Endodermal cell (in vitro differentiated cells): Measurements from ENCODE around the gene SKOR1. TPM values are rescaled to one million over a fixed set of nuclear protein-coding genes. Genes with fewer than 3 reads are reported as not detected.

Experiments
- DNase-seq: peaks from one replicate; pipeline ENCODE4 v3.0.0-alpha.2; 2017
- H3K27ac ChIP-seq: 2 replicates; pipeline ENCODE4 v1.5.1; 2013; ENCODE audit warnings: mild to moderate bottlenecking, low read depth, low read length, moderate library complexity
- H3K27me3 ChIP-seq: 2 replicates; pipeline ENCODE4 v1.6.1; 2013; ENCODE audit warnings: mild to moderate bottlenecking, low read length, moderate library complexity; ENCODE audit not compliant: insufficient read depth, control insufficient read depth, poor library complexity, severe bottlenecking
- H3K36me3 ChIP-seq: 2 replicates; pipeline ENCODE4 v1.7.0; 2013; ENCODE audit warnings: mild to moderate bottlenecking, low read length, moderate library complexity; ENCODE audit not compliant: control insufficient read depth, insufficient read depth
- H3K4me1 ChIP-seq: one replicate; pipeline ENCODE4 v1.7.0; 2013; ENCODE audit warnings: low read length; ENCODE audit not compliant: control insufficient read depth, insufficient read depth
- H3K4me3 ChIP-seq: 2 replicates; pipeline ENCODE4 v1.5.1; 2013; ENCODE audit warnings: mild to moderate bottlenecking, low read length, moderate library complexity
- H3K9ac ChIP-seq: 2 replicates; pipeline ENCODE4 v1.6.1; 2013; ENCODE audit warnings: mild to moderate bottlenecking, low read length, moderate library complexity; ENCODE audit not compliant: poor library complexity, severe bottlenecking; ENCODE audit errors: extremely low read depth
- H3K9me3 ChIP-seq: 2 replicates; pipeline ENCODE4 v1.6.1; 2013; ENCODE audit warnings: mild to moderate bottlenecking, low read length, moderate library complexity; ENCODE audit not compliant: control insufficient read depth
- H3K27ac Mint-ChIP-seq: 2 replicates; pipeline ENCODE4 v1.8.0; 2020; ENCODE audit warnings: mixed read lengths
- H3K27me3 Mint-ChIP-seq: 2 replicates; pipeline ENCODE4 v1.8.0; 2021; ENCODE audit warnings: mild to moderate bottlenecking, mixed read lengths; ENCODE audit not compliant: insufficient read depth
- H3K36me3 Mint-ChIP-seq: 2 replicates; pipeline ENCODE4 v1.8.0; 2020; ENCODE audit warnings: low read depth, mixed read lengths
- H3K4me1 Mint-ChIP-seq: 2 replicates; pipeline ENCODE4 v1.8.0; 2020; ENCODE audit warnings: mixed read lengths
- H3K4me3 Mint-ChIP-seq: 2 replicates; pipeline ENCODE4 v1.8.0; 2020; ENCODE audit warnings: mild to moderate bottlenecking, moderate library complexity, mixed read lengths
- H3K9me3 Mint-ChIP-seq: 2 replicates; pipeline ENCODE4 v1.8.0; 2020; ENCODE audit warnings: mild to moderate bottlenecking, mixed read lengths
- WGBS, 2 experiments: methylation state at CpG; one replicate each; pipeline versions ENCODE4 v1.1.5 to v1.1.7; 2013; ENCODE audit warnings: missing lambda C conversion rate in 2 of 2, mixed read lengths in 1 of 2; ENCODE audit not compliant: insufficient coverage in 1 of 2, insufficient read length in 1 of 2; 5-methylcytosine and 5-hydroxymethylcytosine counted together
- total RNA-seq, 2 donors: library from RNA; stranded (reverse); fragmentation: NEBNext Ultra II Directional in 1 of 2; extraction: Animal tissue kit (Norgen Biotek cat#: 25700) in 1 of 2; gene quantifications; 2 replicates in 1 of 2; 3 replicates in 1 of 2; pipeline ENCODE4 v1.2.1, GENCODE V29; 2021
- TF ChIP-seq, protein P1 (sequence below): fragments of 200-600 bp; sonication (generic); conservative IDR thresholded peaks from 2 replicates; pipeline ENCODE4 v1.5.0; 2021; ENCODE audit warnings: antibody characterized with exemption, mild to moderate bottlenecking

Gene SKOR1
- total RNA-seq, 2 donors from 2014 or later, result 0.37 to 0.51 TPM

- Histone ChIP-seq H3K27ac (peak within 1 kb of the TSS; percentile 94), H3K4me3 (peak within 1 kb of the TSS; percentile 87), H3K36me3 (no peaks in the 10 kb centered on the region), H3K27me3 (peaks cover 53% of the 10 kb centered on the region), H3K9me3 (no peaks in the 10 kb centered on the region), H3K9ac (peak within 1 kb of the TSS; percentile 87), H3K4me1 (peaks cover 8% of the 10 kb centered on the region)
- DNase-seq, result peak; percentile 90
- TF ChIP-seq, protein P1, sequence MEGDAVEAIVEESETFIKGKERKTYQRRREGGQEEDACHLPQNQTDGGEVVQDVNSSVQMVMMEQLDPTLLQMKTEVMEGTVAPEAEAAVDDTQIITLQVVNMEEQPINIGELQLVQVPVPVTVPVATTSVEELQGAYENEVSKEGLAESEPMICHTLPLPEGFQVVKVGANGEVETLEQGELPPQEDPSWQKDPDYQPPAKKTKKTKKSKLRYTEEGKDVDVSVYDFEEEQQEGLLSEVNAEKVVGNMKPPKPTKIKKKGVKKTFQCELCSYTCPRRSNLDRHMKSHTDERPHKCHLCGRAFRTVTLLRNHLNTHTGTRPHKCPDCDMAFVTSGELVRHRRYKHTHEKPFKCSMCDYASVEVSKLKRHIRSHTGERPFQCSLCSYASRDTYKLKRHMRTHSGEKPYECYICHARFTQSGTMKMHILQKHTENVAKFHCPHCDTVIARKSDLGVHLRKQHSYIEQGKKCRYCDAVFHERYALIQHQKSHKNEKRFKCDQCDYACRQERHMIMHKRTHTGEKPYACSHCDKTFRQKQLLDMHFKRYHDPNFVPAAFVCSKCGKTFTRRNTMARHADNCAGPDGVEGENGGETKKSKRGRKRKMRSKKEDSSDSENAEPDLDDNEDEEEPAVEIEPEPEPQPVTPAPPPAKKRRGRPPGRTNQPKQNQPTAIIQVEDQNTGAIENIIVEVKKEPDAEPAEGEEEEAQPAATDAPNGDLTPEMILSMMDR, result no peak
- H3K27me3 Mint-ChIP-seq, result peaks cover 54% of the 10 kb centered on the region
- peak within 1 kb of the TSS; percentile 92 for H3K4me3 Mint-ChIP-seq
- WGBS, 2 experiments, result 0% methylated on average over 19 to 62 of the region's 62 CpGs
- H3K36me3 Mint-ChIP-seq, result no peaks in the 10 kb centered on the region
- H3K4me1 Mint-ChIP-seq, result peaks cover 41% of the 10 kb centered on the region
- H3K27ac Mint-ChIP-seq, result peak within 1 kb of the TSS; percentile 99
- H3K9me3 Mint-ChIP-seq, result no peaks in the 10 kb centered on the region
Measured at GRCh38 chr15:67839929-67840748, 14.8 kb downstream of the SKOR1 start, which contains the start of gene RNU6-1. Gene RNU6-1 (minus strand): TSS chr15:67840045.

- peak; percentile 63 for DNase-seq
- Histone ChIP-seq H3K4me1 (peaks cover 8% of the 10 kb centered on the region), H3K9ac (peak overlapping the region; percentile 87), H3K27ac (peak overlapping the region; percentile 94), H3K36me3 (no peaks in the 10 kb centered on the region), H3K27me3 (peaks cover 45% of the 10 kb centered on the region), H3K4me3 (peak overlapping the region; percentile 87), H3K9me3 (no peaks in the 10 kb centered on the region)
- H3K27ac Mint-ChIP-seq, result peak overlapping the region; percentile 99
- 21 to 26% methylated on average over 5 to 16 of the region's 17 CpGs for WGBS, 2 experiments
- H3K27me3 Mint-ChIP-seq, result peaks cover 46% of the 10 kb centered on the region
- peaks cover 40% of the 10 kb centered on the region for H3K4me1 Mint-ChIP-seq
- no peaks in the 10 kb centered on the region for H3K36me3 Mint-ChIP-seq
- H3K9me3 Mint-ChIP-seq, result no peaks in the 10 kb centered on the region
- TF ChIP-seq, protein P1, result peak; percentile 16
- peak overlapping the region; percentile 92 for H3K4me3 Mint-ChIP-seq
Measured at GRCh38 chr15:67840749-67841512, 15.6 kb downstream of the SKOR1 start.

GRCh38 chr15:67841513-67841762 is 16.1 kb downstream of the SKOR1 start:
- Histone ChIP-seq H3K36me3 (no peaks in the 10 kb centered on the region), H3K27ac (no peak overlapping the region), H3K9me3 (no peaks in the 10 kb centered on the region), H3K27me3 (peaks cover 40% of the 10 kb centered on the region), H3K4me3 (peak overlapping the region; percentile 87), H3K4me1 (peaks cover 8% of the 10 kb centered on the region), H3K9ac (no peak overlapping the region)
- no peak for DNase-seq
- peaks cover 41% of the 10 kb centered on the region for H3K4me1 Mint-ChIP-seq
- no peak overlapping the region for H3K27ac Mint-ChIP-seq
- H3K9me3 Mint-ChIP-seq, result no peaks in the 10 kb centered on the region
- H3K36me3 Mint-ChIP-seq, result no peaks in the 10 kb centered on the region
- TF ChIP-seq, protein P1, result no peak
- H3K27me3 Mint-ChIP-seq, result peaks cover 41% of the 10 kb centered on the region
- H3K4me3 Mint-ChIP-seq, result peak overlapping the region; percentile 92
- 77 to 78% methylated on average over 4 of the region's 4 CpGs for WGBS, 2 experiments
